Measurements from ENCODE around the gene P2RY11.
A peak's percentile ranks its signal among the peaks of the same experiment; 100 is the strongest.

The P2RY11 gene

GRCh38 chr19:10111405-10111811 lies at the start of gene P2RY11:
P2RY11 (plus strand) TSS chr19:10111693; CDS start chr19:10111722, 29 bp downstream.
- DNase-seq = no peak

- DNase-seq = no peak
Observed at GRCh38 chr19:10061717-10062310, 49.7 kb upstream of the P2RY11 start.

- no peak for DNase-seq
Observed at GRCh38 chr19:10068205-10068604, 43.3 kb upstream of the P2RY11 start.

GRCh38 chr19:10069046-10069445 lies 42.4 kb upstream of the P2RY11 start:
- no peak for DNase-seq

GRCh38 chr19:10070730-10071446 lies 40.6 kb upstream of the P2RY11 start:
- no peak for DNase-seq

GRCh38 chr19:10074153-10074552 lies 37.3 kb upstream of the P2RY11 start:
- DNase-seq = peak; percentile 34

GRCh38 chr19:10076535-10076934 lies 35.0 kb upstream of the P2RY11 start:
- no peak for DNase-seq

GRCh38 chr19:10078329-10078728 lies 33.2 kb upstream of the P2RY11 start:
- DNase-seq = no peak

- DNase-seq = no peak
Observed at GRCh38 chr19:10079031-10079453, 32.5 kb upstream of the P2RY11 start.

GRCh38 chr19:10083911-10084310 lies 27.6 kb upstream of the P2RY11 start:
- DNase-seq = no peak

GRCh38 chr19:10084803-10085202 lies 26.7 kb upstream of the P2RY11 start:
- DNase-seq = no peak

- DNase-seq = peak; percentile 81
Observed at GRCh38 chr19:10085641-10086590, 25.6 kb upstream of the P2RY11 start, which contains the start of gene SHFL. SHFL (plus strand) TSS chr19:10086317; CDS start chr19:10086428, 111 bp downstream.

- DNase-seq = peak; percentile 30
Observed at GRCh38 chr19:10086591-10087192, 24.8 kb upstream of the P2RY11 start.

- DNase-seq = no peak
Observed at GRCh38 chr19:10087296-10088061, 24.0 kb upstream of the P2RY11 start.

GRCh38 chr19:10088949-10089554 lies 22.4 kb upstream of the P2RY11 start:
- no peak for DNase-seq

GRCh38 chr19:10089801-10090375 lies 21.6 kb upstream of the P2RY11 start:
- DNase-seq = no peak

- DNase-seq = no peak
Observed at GRCh38 chr19:10091370-10091687, 20.2 kb upstream of the P2RY11 start.

GRCh38 chr19:10091895-10092641 lies 19.4 kb upstream of the P2RY11 start:
- no peak for DNase-seq

GRCh38 chr19:10092648-10093294 lies 18.7 kb upstream of the P2RY11 start:
- no peak for DNase-seq

All from activated CD4-positive, alpha-beta T cell treated with anti-CD3 and anti-CD28 coated beads, Interleukin-2, amount 50 U/mL, for 1 hour (primary cell).